Measurements from ENCODE around the gene PTGES.

DNA sequence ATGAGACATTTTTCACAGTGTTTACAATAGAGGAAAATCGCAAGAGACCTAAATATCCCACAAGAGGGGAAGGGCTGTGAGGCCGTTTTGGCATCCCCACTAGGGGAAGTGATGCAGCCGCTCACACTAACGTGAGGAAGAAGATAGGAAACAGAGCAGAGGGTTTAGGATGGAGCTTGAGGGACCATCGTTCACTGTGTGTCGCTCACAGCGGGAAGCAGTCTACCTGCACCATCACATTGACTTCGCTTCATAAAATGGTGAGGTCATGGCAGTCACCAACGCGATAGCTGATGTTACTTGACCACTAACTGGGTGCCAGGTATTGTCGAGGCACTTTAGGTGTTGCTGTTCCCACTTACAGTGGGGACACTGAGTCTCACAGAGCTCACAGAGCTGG, 51.8 kb downstream of the PTGES start:
- TF ChIP-seq EZH2 (IDR thresholded peaks at IDR 0.05; ENCODE audit: low read depth, unreplicated experiment) (no peak), CTCF (conservative IDR thresholded peaks at IDR 0.05; ENCODE audit: low read depth in 2 of 2) (no peak), ZNF114 (CRISPR knock-in tag; IDR thresholded peaks at IDR 0.05) (no peak), NANOG (IDR thresholded peaks at IDR 0.05; ENCODE audit: borderline replicate concordance) (no peak), EZH2phosphoT487 (IDR thresholded peaks at IDR 0.05; ENCODE audit: unreplicated experiment) (no peak), POLR2AphosphoS5 (IDR thresholded peaks at IDR 0.05; ENCODE audit: low read depth) (no peak), JUNB (IDR thresholded peaks at IDR 0.05; ENCODE audit: unreplicated experiment) (no peak), ETS1 (IDR thresholded peaks at IDR 0.05) (no peak), CREB1 (CRISPR knock-in tag; IDR thresholded peaks at IDR 0.05; ENCODE audit: low read depth) (no peak), ZNF331 (CRISPR knock-in tag; IDR thresholded peaks at IDR 0.05; ENCODE audit: low read depth) (no peak), STAT1 (IDR thresholded peaks at IDR 0.05; ENCODE audit: unreplicated experiment) (no peak)
- TF ChIP-seq, protein P1, sequence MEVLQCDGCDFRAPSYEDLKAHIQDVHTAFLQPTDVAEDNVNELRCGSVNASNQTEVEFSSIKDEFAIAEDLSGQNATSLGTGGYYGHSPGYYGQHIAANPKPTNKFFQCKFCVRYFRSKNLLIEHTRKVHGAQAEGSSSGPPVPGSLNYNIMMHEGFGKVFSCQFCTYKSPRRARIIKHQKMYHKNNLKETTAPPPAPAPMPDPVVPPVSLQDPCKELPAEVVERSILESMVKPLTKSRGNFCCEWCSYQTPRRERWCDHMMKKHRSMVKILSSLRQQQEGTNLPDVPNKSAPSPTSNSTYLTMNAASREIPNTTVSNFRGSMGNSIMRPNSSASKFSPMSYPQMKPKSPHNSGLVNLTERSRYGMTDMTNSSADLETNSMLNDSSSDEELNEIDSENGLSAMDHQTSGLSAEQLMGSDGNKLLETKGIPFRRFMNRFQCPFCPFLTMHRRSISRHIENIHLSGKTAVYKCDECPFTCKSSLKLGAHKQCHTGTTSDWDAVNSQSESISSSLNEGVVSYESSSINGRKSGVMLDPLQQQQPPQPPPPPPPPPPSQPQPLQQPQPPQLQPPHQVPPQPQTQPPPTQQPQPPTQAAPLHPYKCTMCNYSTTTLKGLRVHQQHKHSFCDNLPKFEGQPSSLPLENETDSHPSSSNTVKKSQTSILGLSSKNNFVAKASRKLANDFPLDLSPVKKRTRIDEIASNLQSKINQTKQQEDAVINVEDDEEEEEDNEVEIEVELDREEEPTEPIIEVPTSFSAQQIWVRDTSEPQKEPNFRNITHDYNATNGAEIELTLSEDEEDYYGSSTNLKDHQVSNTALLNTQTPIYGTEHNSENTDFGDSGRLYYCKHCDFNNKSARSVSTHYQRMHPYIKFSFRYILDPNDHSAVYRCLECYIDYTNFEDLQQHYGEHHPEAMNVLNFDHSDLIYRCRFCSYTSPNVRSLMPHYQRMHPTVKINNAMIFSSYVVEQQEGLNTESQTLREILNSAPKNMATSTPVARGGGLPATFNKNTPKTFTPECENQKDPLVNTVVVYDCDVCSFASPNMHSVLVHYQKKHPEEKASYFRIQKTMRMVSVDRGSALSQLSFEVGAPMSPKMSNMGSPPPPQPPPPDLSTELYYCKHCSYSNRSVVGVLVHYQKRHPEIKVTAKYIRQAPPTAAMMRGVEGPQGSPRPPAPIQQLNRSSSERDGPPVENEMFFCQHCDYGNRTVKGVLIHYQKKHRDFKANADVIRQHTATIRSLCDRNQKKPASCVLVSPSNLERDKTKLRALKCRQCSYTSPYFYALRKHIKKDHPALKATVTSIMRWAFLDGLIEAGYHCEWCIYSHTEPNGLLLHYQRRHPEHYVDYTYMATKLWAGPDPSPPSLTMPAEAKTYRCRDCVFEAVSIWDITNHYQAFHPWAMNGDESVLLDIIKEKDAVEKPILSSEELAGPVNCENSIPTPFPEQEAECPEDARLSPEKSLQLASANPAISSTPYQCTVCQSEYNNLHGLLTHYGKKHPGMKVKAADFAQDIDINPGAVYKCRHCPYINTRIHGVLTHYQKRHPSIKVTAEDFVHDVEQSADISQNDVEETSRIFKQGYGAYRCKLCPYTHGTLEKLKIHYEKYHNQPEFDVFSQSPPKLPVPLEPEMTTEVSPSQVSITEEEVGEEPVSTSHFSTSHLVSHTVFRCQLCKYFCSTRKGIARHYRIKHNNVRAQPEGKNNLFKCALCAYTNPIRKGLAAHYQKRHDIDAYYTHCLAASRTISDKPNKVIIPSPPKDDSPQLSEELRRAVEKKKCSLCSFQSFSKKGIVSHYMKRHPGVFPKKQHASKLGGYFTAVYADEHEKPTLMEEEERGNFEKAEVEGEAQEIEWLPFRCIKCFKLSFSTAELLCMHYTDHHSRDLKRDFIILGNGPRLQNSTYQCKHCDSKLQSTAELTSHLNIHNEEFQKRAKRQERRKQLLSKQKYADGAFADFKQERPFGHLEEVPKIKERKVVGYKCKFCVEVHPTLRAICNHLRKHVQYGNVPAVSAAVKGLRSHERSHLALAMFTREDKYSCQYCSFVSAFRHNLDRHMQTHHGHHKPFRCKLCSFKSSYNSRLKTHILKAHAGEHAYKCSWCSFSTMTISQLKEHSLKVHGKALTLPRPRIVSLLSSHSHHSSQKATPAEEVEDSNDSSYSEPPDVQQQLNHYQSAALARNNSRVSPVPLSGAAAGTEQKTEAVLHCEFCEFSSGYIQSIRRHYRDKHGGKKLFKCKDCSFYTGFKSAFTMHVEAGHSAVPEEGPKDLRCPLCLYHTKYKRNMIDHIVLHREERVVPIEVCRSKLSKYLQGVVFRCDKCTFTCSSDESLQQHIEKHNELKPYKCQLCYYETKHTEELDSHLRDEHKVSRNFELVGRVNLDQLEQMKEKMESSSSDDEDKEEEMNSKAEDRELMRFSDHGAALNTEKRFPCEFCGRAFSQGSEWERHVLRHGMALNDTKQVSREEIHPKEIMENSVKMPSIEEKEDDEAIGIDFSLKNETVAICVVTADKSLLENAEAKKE (CRISPR knock-in tag; IDR thresholded peaks at IDR 0.05): no peak
- TF ChIP-seq, protein P2, sequence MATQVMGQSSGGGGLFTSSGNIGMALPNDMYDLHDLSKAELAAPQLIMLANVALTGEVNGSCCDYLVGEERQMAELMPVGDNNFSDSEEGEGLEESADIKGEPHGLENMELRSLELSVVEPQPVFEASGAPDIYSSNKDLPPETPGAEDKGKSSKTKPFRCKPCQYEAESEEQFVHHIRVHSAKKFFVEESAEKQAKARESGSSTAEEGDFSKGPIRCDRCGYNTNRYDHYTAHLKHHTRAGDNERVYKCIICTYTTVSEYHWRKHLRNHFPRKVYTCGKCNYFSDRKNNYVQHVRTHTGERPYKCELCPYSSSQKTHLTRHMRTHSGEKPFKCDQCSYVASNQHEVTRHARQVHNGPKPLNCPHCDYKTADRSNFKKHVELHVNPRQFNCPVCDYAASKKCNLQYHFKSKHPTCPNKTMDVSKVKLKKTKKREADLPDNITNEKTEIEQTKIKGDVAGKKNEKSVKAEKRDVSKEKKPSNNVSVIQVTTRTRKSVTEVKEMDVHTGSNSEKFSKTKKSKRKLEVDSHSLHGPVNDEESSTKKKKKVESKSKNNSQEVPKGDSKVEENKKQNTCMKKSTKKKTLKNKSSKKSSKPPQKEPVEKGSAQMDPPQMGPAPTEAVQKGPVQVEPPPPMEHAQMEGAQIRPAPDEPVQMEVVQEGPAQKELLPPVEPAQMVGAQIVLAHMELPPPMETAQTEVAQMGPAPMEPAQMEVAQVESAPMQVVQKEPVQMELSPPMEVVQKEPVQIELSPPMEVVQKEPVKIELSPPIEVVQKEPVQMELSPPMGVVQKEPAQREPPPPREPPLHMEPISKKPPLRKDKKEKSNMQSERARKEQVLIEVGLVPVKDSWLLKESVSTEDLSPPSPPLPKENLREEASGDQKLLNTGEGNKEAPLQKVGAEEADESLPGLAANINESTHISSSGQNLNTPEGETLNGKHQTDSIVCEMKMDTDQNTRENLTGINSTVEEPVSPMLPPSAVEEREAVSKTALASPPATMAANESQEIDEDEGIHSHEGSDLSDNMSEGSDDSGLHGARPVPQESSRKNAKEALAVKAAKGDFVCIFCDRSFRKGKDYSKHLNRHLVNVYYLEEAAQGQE (IDR thresholded peaks at IDR 0.05; ENCODE audit: unreplicated experiment): no peak

All from GM23338 (cell line).